AG09319 (cell line): ENCODE measurements around the gene TMC3.

Experiments used
- DNase-seq: peaks from one replicate; pipeline ENCODE4 v3.0.0-alpha.2; 2010; ENCODE audit warnings: low read depth; ENCODE audit errors: extremely low read depth
- CTCF ChIP-seq: IDR thresholded peaks from 2 replicates; pipeline ENCODE4 v1.5.1; 2011; ENCODE audit warnings: low read depth, mild to moderate bottlenecking, inconsistent platforms, low read length, moderate library complexity

TMC3 gene

GRCh38 chr15:81376231-81376630, 2.2 kb upstream of the TMC3 start:
- no peak for TF ChIP-seq CTCF
- DNase-seq = no peak

- no peak for TF ChIP-seq CTCF
- no peak for DNase-seq
These were observed 1.4 kb upstream of the TMC3 start for GRCh38 chr15:81375461-81375860.

- TF ChIP-seq CTCF = no peak
- DNase-seq = no peak
These were observed 837 bp downstream of the TMC3 start for GRCh38 chr15:81373176-81373575.

GRCh38 chr15:81372575-81372974, 1.4 kb downstream of the TMC3 start:
- TF ChIP-seq CTCF = no peak
- DNase-seq = no peak

- TF ChIP-seq CTCF = no peak
- DNase-seq = no peak
These were observed 10.1 kb downstream of the TMC3 start for GRCh38 chr15:81363718-81364500.

GRCh38 chr15:81363276-81363675, 10.7 kb downstream of the TMC3 start:
- TF ChIP-seq CTCF = no peak
- DNase-seq = no peak

GRCh38 chr15:81362790-81363189, 11.2 kb downstream of the TMC3 start:
- TF ChIP-seq CTCF = no peak
- no peak for DNase-seq
